Measurements from ENCODE around the gene INPP5J.

- no peak for TF ChIP-seq CTCF (IDR thresholded peaks at IDR 0.05)
- no peak for TF ChIP-seq POLR2A (IDR thresholded peaks at IDR 0.05)
Measured at GRCh38 chr22:31154975-31155374, 32.2 kb downstream of the INPP5J start.

Measured in heart left ventricle (tissue), 13 donors.